Stimulated activated CD4-positive, alpha-beta T cell treated with anti-CD3 and anti-CD28 coated beads, Interleukin-12 subunit alpha, Interleukin-12 subunit beta, amount 100 ng/mL, for 48 hours (primary cell): ENCODE results near the gene ENOX2.

ENCODE experiments used
- DNase-seq, 3 donors: peaks; one replicate each; pipeline ENCODE4 v3.0.0-alpha.2; 2020; ENCODE audit warnings: low read depth in 2 of 3, low spot score in 1 of 3

ENOX2 gene

GRCh38 chrX:130645955-130646583 is 256.9 kb downstream of the ENOX2 start:
- no peak for DNase-seq

- no peak for DNase-seq
Measured at GRCh38 chrX:130637591-130637990, 265.4 kb downstream of the ENOX2 start.

- DNase-seq: no peak
Measured at GRCh38 chrX:130636277-130636676, 266.7 kb downstream of the ENOX2 start.

GRCh38 chrX:130631011-130631410 is 272.0 kb downstream of the ENOX2 start:
- DNase-seq: no peak

- no peak for DNase-seq
Measured at GRCh38 chrX:130628516-130628915, 274.5 kb downstream of the ENOX2 start.

GRCh38 chrX:130626521-130626920 is 276.5 kb downstream of the ENOX2 start:
- no peak for DNase-seq

- DNase-seq: no peak
Measured at GRCh38 chrX:130625386-130625785, 277.6 kb downstream of the ENOX2 start.

- no peak for DNase-seq
Measured at GRCh38 chrX:130623518-130623917, 279.5 kb downstream of the ENOX2 start.

GRCh38 chrX:130615941-130616340 is 287.1 kb downstream of the ENOX2 start:
- DNase-seq: no peak

- DNase-seq: no peak
Measured at GRCh38 chrX:130607431-130607830, 295.6 kb downstream of the ENOX2 start.

GRCh38 chrX:130606425-130606824 is 296.6 kb downstream of the ENOX2 start:
- no peak for DNase-seq

GRCh38 chrX:130604882-130605281 is 298.1 kb downstream of the ENOX2 start:
- DNase-seq: no peak

GRCh38 chrX:130594453-130594916 is 308.5 kb downstream of the ENOX2 start:
- no peak for DNase-seq

GRCh38 chrX:130593911-130594310 is 309.1 kb downstream of the ENOX2 start:
- no peak for DNase-seq

GRCh38 chrX:130592204-130592603 is 310.8 kb downstream of the ENOX2 start:
- DNase-seq: no peak

- DNase-seq: no peak
Measured at GRCh38 chrX:130578906-130579305, 324.1 kb downstream of the ENOX2 start.

GRCh38 chrX:130577431-130577830 is 325.6 kb downstream of the ENOX2 start:
- DNase-seq: no peak

GRCh38 chrX:130575831-130576389 is 327.1 kb downstream of the ENOX2 start:
- DNase-seq: peak; percentile 0 to 1 (median 0)
